ENCODE measurements around the gene TTC33. TPM values are rescaled to one million over a fixed set of nuclear protein-coding genes. Genes with fewer than 3 reads are reported as not detected.
"Not testable (repeated sequence)": the region's sequence is repeated elsewhere in the genome, so short reads cannot be mapped to it uniquely, and the experiment has no call there.

Gene TTC33
- total RNA-seq, 1 donor from 2014 or later = 7.6 TPM

GRCh38 chr5:40796487-40796889 is 40.7 kb upstream of the TTC33 start:
- DNase-seq (ENCODE audit: low read depth) = no peak
- H3K4me3 ChIP-seq (ENCODE audit: low read depth, low read length) = peak overlapping the region; percentile 94
- no peak for TF ChIP-seq CTCF (conservative IDR thresholded peaks at IDR 0.05; ENCODE audit: low read depth, low read length)

GRCh38 chr5:40794877-40795276 is 39.1 kb upstream of the TTC33 start:
- not testable (repeated sequence) for DNase-seq (ENCODE audit: low read depth); H3K4me3 ChIP-seq (ENCODE audit: low read depth, low read length)

- DNase-seq (ENCODE audit: low read depth); H3K4me3 ChIP-seq (ENCODE audit: low read depth, low read length): not testable (repeated sequence)
Observed at GRCh38 chr5:40794340-40794739, 38.6 kb upstream of the TTC33 start.

GRCh38 chr5:40792691-40793090 is 36.9 kb upstream of the TTC33 start:
- not testable (repeated sequence) for H3K4me3 ChIP-seq (ENCODE audit: low read depth, low read length); DNase-seq (ENCODE audit: low read depth)

GRCh38 chr5:40791715-40792139 is 36.0 kb upstream of the TTC33 start:
- no peak for TF ChIP-seq CTCF (conservative IDR thresholded peaks at IDR 0.05; ENCODE audit: low read depth, low read length)
- H3K4me3 ChIP-seq (ENCODE audit: low read depth, low read length) = no peak overlapping the region
- DNase-seq (ENCODE audit: low read depth) = no peak

- no peak for TF ChIP-seq CTCF (conservative IDR thresholded peaks at IDR 0.05; ENCODE audit: low read depth, low read length)
- no peak for DNase-seq (ENCODE audit: low read depth)
- H3K4me3 ChIP-seq (ENCODE audit: low read depth, low read length) = no peak overlapping the region
Observed at GRCh38 chr5:40790947-40791593, 35.3 kb upstream of the TTC33 start.

- H3K4me3 ChIP-seq (ENCODE audit: low read depth, low read length); DNase-seq (ENCODE audit: low read depth): not testable (repeated sequence)
Observed at GRCh38 chr5:40788941-40789340, 33.2 kb upstream of the TTC33 start.

- no peak for DNase-seq (ENCODE audit: low read depth)
- H3K4me3 ChIP-seq (ENCODE audit: low read depth, low read length) = no peak overlapping the region
- no peak for TF ChIP-seq CTCF (conservative IDR thresholded peaks at IDR 0.05; ENCODE audit: low read depth, low read length)
Observed at GRCh38 chr5:40787986-40788385, 32.2 kb upstream of the TTC33 start.

- DNase-seq (ENCODE audit: low read depth); H3K4me3 ChIP-seq (ENCODE audit: low read depth, low read length): not testable (repeated sequence)
Observed at GRCh38 chr5:40786664-40787063, 30.9 kb upstream of the TTC33 start.

GRCh38 chr5:40784916-40785315 is 29.2 kb upstream of the TTC33 start:
- TF ChIP-seq CTCF (conservative IDR thresholded peaks at IDR 0.05; ENCODE audit: low read depth, low read length) = no peak
- H3K4me3 ChIP-seq (ENCODE audit: low read depth, low read length) = no peak overlapping the region
- DNase-seq (ENCODE audit: low read depth) = no peak
